ENCODE measurements around the gene TAS2R60. TPM values are rescaled to one million over a fixed set of nuclear protein-coding genes. Genes with fewer than 3 reads are reported as not detected.
A peak's percentile ranks its signal among the peaks of the same experiment; 100 is the strongest.

TAS2R60 gene
- total and polyA plus RNA-seq, 2 experiments from 2014 or later = not detected

DNA sequence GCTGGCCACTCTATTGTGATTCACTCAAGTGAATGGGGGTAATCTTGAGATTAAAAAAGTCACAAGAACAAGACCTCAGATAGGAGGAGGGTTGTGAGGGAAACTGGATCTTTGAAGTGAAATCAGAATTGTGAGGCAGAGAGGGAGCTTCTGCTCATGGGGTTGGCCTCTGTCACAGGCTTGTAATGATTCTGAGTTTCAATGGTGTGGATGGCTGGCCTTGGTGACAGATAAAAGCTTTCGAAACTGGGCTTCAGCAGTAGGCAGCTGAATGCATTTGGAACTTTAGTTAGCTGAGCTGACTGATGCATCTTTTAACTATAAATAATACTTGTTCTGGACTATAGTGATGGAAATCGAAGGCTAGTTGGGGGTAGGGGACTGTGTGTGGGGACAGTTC, 12.2 kb downstream of the TAS2R60 start:
- H3K27ac ChIP-seq = no peak overlapping the region
- in situ Hi-C loops (cut with MboI) = no loop called here

GRCh38 chr7:143455942-143456341, 12.7 kb downstream of the TAS2R60 start:
- Histone ChIP-seq H3K79me2 (ENCODE audit: insufficient read depth) (no peaks in the 10 kb centered on the region), H3K4me2 (ENCODE audit: unreplicated experiment) (no peak overlapping the region), H3K9me2 (ENCODE audit: insufficient read depth) (no peaks in the 10 kb centered on the region), H2AFZ (no peak overlapping the region), H3K36me3 (ENCODE audit: low read depth) (no peaks in the 10 kb centered on the region), H3K4me3 (no peak overlapping the region), H3K4me1 (ENCODE audit: insufficient read depth) (peaks cover 72% of the 10 kb centered on the region), H3F3A (ENCODE audit: insufficient read depth) (peaks cover 45% of the 10 kb centered on the region), H3K27ac (peak overlapping the region; percentile 95), H3K27me3 (replicated peaks; ENCODE audit: insufficient read depth) (no peaks in the 10 kb centered on the region), H4K20me1 (ENCODE audit: insufficient read depth) (no peaks in the 10 kb centered on the region), H3K9me3 (ENCODE audit: low read depth) (no peaks in the 10 kb centered on the region), H3K9ac (no peak overlapping the region)
- DNase-seq = no peak
- 84 to 87% methylated on average over 4 of the region's 4 CpGs for WGBS, 2 experiments (ENCODE audit: low coverage in 1 of 2, low lambda C conversion rate in 2 of 2, missing lambda C conversion rate in 2 of 2)
- TF ChIP-seq EZH2 (IDR thresholded peaks at IDR 0.05; ENCODE audit: insufficient read depth, poor library complexity, severe bottlenecking) (no peak), EZH2phosphoT487 (IDR thresholded peaks at IDR 0.05; ENCODE audit: insufficient read depth, low read depth) (no peak)
- in situ Hi-C loops (cut with MboI) = no loop called here

More for the DNA sequence above, 12.2 kb downstream of the TAS2R60 start:
- Histone ChIP-seq H4K20me1 (ENCODE audit: insufficient read depth) (no peaks in the 10 kb centered on the region), H2AFZ (no peak overlapping the region), H3K9me2 (ENCODE audit: insufficient read depth) (no peaks in the 10 kb centered on the region), H3K79me2 (ENCODE audit: insufficient read depth) (no peaks in the 10 kb centered on the region), H3K9ac (no peak overlapping the region), H3F3A (ENCODE audit: insufficient read depth) (peaks cover 45% of the 10 kb centered on the region), H3K4me3 (no peak overlapping the region), H3K9me3 (ENCODE audit: low read depth) (no peaks in the 10 kb centered on the region), H3K4me1 (ENCODE audit: insufficient read depth) (peaks cover 72% of the 10 kb centered on the region), H3K36me3 (ENCODE audit: low read depth) (no peaks in the 10 kb centered on the region), H3K4me2 (ENCODE audit: unreplicated experiment) (no peak overlapping the region), H3K27me3 (replicated peaks; ENCODE audit: insufficient read depth) (no peaks in the 10 kb centered on the region)
- 16 to 36% methylated on average over 2 of the region's 2 CpGs for WGBS, 2 experiments (ENCODE audit: low coverage in 1 of 2, low lambda C conversion rate in 2 of 2, missing lambda C conversion rate in 2 of 2)
- no peak for DNase-seq
- TF ChIP-seq EZH2 (IDR thresholded peaks at IDR 0.05; ENCODE audit: insufficient read depth, poor library complexity, severe bottlenecking) (no peak), EZH2phosphoT487 (IDR thresholded peaks at IDR 0.05; ENCODE audit: insufficient read depth, low read depth) (no peak)

- H3K9ac ChIP-seq = peak overlapping the region; percentile 72
- peak overlapping the region; percentile 95 for H3K27ac ChIP-seq
- H3K4me2 ChIP-seq (ENCODE audit: unreplicated experiment) = peak overlapping the region; percentile 80
- H3K4me1 ChIP-seq (ENCODE audit: insufficient read depth) = peaks cover 72% of the 10 kb centered on the region
- H3K79me2 ChIP-seq (ENCODE audit: insufficient read depth) = no peaks in the 10 kb centered on the region
- peaks cover 45% of the 10 kb centered on the region for H3F3A ChIP-seq (ENCODE audit: insufficient read depth)
- no peaks in the 10 kb centered on the region for H3K9me2 ChIP-seq (ENCODE audit: insufficient read depth)
- no peaks in the 10 kb centered on the region for H4K20me1 ChIP-seq (ENCODE audit: insufficient read depth)
- H3K4me3 ChIP-seq = peak overlapping the region; percentile 50
- no peak for TF ChIP-seq EZH2 (IDR thresholded peaks at IDR 0.05; ENCODE audit: insufficient read depth, poor library complexity, severe bottlenecking)
- no peak for TF ChIP-seq EZH2phosphoT487 (IDR thresholded peaks at IDR 0.05; ENCODE audit: insufficient read depth, low read depth)
- H2AFZ ChIP-seq = no peak overlapping the region
- H3K9me3 ChIP-seq (ENCODE audit: low read depth) = no peaks in the 10 kb centered on the region
- in situ Hi-C loops (cut with MboI) = no loop called here
- 29% methylated on average over 4 of the region's 4 CpGs for WGBS, 2 experiments (ENCODE audit: low coverage in 1 of 2, low lambda C conversion rate in 2 of 2, missing lambda C conversion rate in 2 of 2)
- no peaks in the 10 kb centered on the region for H3K36me3 ChIP-seq (ENCODE audit: low read depth)
- H3K27me3 ChIP-seq (replicated peaks; ENCODE audit: insufficient read depth) = no peaks in the 10 kb centered on the region
- DNase-seq = peak; percentile 79
These were observed 13.9 kb downstream of the TAS2R60 start for GRCh38 chr7:143456992-143457793.

GRCh38 chr7:143458263-143458662, 15.0 kb downstream of the TAS2R60 start:
- peak overlapping the region; percentile 50 for H3K4me3 ChIP-seq
- no peaks in the 10 kb centered on the region for H3K79me2 ChIP-seq (ENCODE audit: insufficient read depth)
- peak overlapping the region; percentile 95 for H3K27ac ChIP-seq
- DNase-seq = peak; percentile 94
- H3K36me3 ChIP-seq (ENCODE audit: low read depth) = no peaks in the 10 kb centered on the region
- no peak for TF ChIP-seq EZH2phosphoT487 (IDR thresholded peaks at IDR 0.05; ENCODE audit: insufficient read depth, low read depth)
- TF ChIP-seq EZH2 (IDR thresholded peaks at IDR 0.05; ENCODE audit: insufficient read depth, poor library complexity, severe bottlenecking) = no peak
- peaks cover 45% of the 10 kb centered on the region for H3F3A ChIP-seq (ENCODE audit: insufficient read depth)
- no peaks in the 10 kb centered on the region for H3K27me3 ChIP-seq (replicated peaks; ENCODE audit: insufficient read depth)
- no peaks in the 10 kb centered on the region for H3K9me2 ChIP-seq (ENCODE audit: insufficient read depth)
- in situ Hi-C loops (cut with MboI) = no loop called here
- H2AFZ ChIP-seq = peak overlapping the region; percentile 54
- peaks cover 65% of the 10 kb centered on the region for H3K4me1 ChIP-seq (ENCODE audit: insufficient read depth)
- H3K9me3 ChIP-seq (ENCODE audit: low read depth) = no peaks in the 10 kb centered on the region
- H4K20me1 ChIP-seq (ENCODE audit: insufficient read depth) = no peaks in the 10 kb centered on the region
- 0 to 1% methylated on average over 3 of the region's 3 CpGs for WGBS, 2 experiments (ENCODE audit: low coverage in 1 of 2, low lambda C conversion rate in 2 of 2, missing lambda C conversion rate in 2 of 2)
- H3K4me2 ChIP-seq (ENCODE audit: unreplicated experiment) = peak overlapping the region; percentile 80
- peak overlapping the region; percentile 72 for H3K9ac ChIP-seq

All from GM23248 (cell line).